ENCODE data around the gene ISLR.

Gene ISLR

DNA sequence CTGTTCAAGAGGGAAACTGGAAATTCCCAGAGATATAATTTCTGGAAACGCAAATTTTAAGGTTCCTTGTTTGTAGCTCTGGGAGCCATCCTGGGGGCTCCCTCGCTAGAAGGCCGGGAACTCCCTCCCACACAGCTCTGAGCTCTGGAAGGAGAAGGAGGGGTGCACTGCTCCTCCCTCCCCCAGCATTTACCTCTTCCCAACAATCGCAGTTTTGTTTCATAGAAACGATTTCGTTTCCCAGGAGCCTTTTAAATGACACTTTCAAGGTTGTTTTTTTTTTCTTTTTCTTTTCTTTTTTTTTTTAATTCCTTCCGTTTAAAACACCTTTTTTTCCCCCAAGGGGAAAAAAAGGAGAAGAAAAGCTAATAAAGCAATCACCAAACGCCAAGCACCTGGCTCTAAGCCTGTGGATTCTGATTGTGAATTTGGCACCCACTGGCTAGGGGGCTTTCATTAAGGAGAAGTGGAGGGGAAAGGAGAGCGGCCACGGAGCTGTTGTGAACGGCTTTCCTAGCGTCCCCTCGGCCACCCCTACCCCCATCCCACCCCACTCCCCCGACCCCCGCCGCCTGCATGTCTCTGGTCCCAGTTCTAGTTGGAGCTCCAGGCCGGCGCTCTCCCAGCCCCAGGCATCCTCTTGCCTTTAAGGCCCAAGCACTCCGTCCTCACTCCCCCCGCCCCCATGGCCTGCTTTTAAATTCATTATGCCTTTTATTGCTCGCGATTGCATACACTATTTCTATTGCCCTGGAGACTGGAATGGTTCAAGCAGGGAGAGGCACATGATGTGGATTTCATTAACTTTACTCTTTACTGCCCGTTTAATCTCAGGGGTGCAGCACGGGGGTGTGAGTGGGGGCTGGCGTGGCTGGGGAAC is 49.0 kb downstream of the ISLR start:
- ChIA-PET POLR2A (no interaction called here), CTCF (interaction anchor here (1.1 to 1.3 kb wide), 5 partner anchors 9 to 235 kb away, joined by 3 to 4 read pairs (median 3); no protein-coding TSS in a partner anchor)
- DNase-seq (ENCODE audit: extremely low spot score): no peak
- TF ChIP-seq, protein P1, sequence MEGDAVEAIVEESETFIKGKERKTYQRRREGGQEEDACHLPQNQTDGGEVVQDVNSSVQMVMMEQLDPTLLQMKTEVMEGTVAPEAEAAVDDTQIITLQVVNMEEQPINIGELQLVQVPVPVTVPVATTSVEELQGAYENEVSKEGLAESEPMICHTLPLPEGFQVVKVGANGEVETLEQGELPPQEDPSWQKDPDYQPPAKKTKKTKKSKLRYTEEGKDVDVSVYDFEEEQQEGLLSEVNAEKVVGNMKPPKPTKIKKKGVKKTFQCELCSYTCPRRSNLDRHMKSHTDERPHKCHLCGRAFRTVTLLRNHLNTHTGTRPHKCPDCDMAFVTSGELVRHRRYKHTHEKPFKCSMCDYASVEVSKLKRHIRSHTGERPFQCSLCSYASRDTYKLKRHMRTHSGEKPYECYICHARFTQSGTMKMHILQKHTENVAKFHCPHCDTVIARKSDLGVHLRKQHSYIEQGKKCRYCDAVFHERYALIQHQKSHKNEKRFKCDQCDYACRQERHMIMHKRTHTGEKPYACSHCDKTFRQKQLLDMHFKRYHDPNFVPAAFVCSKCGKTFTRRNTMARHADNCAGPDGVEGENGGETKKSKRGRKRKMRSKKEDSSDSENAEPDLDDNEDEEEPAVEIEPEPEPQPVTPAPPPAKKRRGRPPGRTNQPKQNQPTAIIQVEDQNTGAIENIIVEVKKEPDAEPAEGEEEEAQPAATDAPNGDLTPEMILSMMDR (IDR thresholded peaks at IDR 0.05; ENCODE audit: control extremely low read depth, extremely low read depth, low read depth, missing control alignments): no peak

DNA sequence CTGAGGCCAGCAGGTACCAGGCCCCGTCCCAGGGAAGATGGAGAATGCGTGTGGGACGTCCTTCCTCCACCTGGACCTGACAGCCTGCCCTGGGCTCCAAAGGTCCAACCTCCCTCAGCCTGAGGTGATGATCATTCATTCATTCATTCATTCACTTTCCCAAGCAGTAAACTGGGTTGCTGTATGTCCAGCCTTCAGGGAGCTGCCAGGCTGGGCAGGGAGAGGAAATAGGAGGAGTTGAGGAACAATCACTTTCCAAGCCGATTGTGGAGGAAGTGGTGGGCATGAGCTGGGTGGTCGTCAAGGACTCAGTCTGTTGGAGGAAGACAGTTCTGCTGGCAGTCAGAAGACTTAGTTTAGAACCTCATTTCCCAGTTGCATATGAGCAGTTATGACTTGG is 52.4 kb downstream of the ISLR start:
- TF ChIP-seq, protein P1 (IDR thresholded peaks at IDR 0.05; ENCODE audit: control extremely low read depth, extremely low read depth, low read depth, missing control alignments): no peak
- CTCF ChIA-PET: no interaction called here
- POLR2A ChIA-PET: no interaction called here
- DNase-seq (ENCODE audit: extremely low spot score): no peak

Data from GM10248 (cell line).